CD4-positive, alpha-beta T cell treated with Interleukin-6 at 100 ng/mL for 8 hours (primary cell): Measurements from ENCODE around the gene MGP.
A peak's percentile ranks its signal among the peaks of the same experiment; 100 is the strongest.

Experiments used
- DNase-seq: peaks from one replicate; pipeline ENCODE4 v3.0.0-alpha.2; 2020; ENCODE audit warnings: mixed read lengths, low spot score

Gene MGP

DNA sequence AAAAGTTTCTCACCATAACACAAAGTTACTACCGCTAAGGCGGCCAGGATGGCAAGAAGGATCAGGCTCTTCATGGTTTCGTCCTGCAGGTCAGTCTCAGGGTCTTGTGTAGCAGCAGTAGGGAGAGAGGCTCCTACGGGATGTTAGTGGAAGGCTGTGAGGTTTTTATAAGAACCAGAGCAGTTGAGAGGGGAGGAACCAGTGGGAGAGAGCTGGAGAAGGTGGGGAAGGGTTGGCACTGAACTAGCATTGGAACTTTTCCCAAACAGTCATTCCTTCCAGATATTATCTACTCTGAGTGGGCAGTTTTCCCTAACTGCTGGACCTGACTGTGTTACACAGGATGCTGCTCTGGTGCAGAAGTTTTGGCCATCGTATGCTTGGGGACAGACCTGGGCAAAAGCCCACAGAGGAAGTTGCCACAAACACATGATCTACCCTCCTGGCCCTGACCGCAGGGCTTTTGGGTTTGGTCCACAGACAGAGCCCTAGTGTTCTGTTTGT is at the start of gene MGP:
TSS of gene MGP (minus strand) at position 137 of the 504 bp plus-strand sequence. CDS start at position 74, 63 bp downstream.
- no peak for DNase-seq

DNA sequence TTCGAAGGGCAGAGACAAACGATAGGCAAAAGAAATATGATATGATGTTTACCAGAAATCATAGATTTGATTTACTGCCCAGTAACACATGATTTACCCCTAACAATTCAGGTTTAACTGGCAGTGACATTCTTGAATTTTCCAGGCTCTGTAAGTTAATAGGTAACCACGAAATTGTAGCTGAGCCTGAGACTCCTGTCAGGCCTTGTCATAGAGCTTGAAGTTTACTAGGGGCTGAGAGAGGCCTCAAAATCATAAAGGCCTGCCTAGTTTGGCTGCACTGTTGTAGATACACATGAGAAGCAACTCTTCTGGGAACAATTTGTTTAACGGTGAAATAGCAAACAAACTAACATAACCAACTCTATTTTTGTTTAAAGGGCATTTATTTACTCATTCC is 49.4 kb upstream of the MGP start:
- no peak for DNase-seq

DNA sequence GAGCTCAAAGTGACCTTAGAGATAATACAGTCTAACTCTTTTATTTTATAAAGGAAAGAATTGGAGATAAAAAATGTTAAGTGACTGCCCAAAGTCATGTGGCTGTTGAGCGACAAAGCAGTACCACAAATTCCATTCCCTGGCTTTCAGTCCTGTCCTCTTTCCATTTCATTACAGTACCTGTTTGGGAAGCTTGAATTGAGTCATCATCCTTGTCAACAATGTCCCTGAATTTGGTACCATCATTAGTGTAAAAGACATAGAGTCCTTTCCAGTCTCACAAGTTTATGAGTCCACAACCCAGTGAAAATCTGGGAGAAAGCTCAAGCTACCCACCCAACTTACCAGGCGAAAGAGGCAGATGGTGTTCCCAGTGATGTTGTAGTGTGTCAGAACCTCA is 48.9 kb upstream of the MGP start:
- DNase-seq = no peak

DNA sequence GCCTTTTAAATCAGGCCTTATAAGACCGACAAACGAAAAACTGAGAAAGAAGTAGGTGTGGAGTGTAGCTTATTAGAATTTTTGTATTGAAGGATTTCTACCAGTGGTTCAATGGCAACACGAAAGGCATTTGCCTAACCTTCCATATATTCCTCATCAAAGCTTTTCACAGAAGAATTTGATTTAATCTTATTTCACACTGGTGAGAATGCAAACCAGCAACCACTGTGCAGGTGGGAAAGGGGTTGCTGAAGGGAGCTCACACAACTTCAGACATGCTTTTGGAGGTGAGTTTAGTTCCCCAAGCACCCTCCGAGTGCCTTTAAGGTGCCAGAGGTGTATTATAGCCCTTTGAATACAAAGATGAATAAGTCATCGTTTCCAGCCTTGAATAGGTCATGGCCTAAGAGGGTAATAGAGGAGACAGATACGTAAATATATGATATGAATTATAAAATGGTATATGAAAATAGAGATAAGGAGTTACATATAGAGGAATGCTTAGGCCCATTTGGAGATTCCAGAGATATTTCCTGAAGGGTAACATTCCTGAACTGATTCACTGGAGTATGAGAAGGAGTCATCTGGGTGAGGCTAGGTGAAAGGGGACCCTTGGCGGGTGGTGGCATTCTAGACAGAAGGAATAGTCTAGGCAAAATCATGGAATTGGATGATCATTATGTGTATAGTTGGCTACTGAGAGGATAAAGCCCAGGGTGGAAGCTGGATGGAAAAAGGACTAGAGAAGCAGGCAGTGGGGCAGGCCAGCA is 46.3 kb upstream of the MGP start:
- no peak for DNase-seq

GRCh38 chr12:14931359-14931758 is 45.7 kb upstream of the MGP start:
- DNase-seq = no peak

DNA sequence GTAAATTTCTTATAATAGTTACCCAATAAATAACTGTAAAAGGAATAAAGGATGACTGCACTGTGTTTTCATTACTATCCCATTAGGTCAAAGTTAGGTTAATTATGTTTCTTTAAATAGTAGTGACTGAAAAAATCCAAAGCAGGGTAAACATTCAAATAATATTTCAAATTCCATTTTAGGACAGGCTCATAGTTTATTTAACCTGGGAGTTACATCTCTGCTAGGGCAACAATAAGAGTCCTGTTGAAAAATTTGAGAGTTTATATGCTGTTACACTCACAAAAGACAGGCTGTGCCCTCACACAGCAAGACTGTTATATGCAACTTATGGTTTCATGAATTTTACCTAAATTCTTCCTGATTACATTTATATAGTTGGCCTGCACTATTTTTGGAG is 44.6 kb upstream of the MGP start:
- no peak for DNase-seq

DNA sequence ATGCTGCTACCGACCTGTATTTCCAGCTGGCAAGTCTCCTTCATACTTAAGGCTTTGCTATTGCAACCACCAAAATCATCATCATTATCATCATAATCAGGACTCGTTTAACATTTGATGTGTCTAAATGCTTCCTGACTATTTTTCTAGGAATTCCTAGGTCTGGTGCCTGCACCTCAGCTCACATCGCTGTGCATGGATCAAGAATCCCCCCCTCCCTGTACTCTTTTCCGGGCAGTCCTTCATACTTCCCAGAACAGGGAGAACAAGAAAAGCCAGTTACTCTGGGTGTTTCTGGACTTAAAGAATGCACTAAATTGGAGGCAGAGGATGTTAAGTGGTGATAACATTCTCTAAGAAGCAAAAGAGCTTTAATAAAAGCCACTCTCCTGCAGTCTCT is 43.3 kb upstream of the MGP start:
- DNase-seq = no peak

GRCh38 chr12:14927267-14927666 is 41.6 kb upstream of the MGP start:
- no peak for DNase-seq

GRCh38 chr12:14924541-14924940 is 38.9 kb upstream of the MGP start:
- DNase-seq = no peak

DNA sequence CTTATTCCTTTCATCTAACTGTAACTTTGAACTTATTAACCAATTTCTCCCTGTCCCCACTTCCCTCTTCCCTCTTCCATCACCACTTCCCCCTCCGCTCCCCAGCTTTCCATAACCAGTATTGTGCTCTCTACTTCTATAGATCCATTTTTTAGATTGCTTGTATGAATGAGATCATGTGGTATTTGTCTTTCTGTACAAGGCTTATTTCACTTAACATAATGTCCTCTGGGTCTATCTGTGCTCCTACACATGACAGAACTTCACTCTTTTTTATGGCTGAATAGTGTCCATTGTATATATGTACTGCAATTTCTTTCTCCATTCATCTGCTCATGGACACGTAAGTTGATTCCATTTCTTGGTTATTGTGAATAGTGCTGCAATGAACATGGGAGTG is 38.3 kb upstream of the MGP start:
- DNase-seq = no peak

DNA sequence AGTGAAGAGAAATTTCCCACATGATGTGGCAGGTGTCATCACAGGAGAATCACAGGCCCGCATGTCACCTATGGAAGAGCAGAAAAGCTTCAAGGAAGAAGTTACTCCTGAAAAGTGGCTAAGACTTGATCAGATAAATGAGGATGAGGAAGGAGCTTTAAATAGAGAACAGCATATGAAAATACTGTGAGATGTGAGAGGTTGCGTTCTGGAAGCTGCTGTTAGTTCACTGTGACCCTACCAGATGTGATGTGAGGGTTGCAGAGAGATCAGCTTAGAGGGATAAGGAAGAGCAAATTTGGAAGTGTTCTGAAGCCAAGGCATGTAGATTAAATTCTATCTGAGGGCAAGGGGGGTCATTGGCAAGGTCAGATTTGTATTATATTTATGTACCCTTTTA is 35.6 kb upstream of the MGP start:
- DNase-seq = no peak

DNA sequence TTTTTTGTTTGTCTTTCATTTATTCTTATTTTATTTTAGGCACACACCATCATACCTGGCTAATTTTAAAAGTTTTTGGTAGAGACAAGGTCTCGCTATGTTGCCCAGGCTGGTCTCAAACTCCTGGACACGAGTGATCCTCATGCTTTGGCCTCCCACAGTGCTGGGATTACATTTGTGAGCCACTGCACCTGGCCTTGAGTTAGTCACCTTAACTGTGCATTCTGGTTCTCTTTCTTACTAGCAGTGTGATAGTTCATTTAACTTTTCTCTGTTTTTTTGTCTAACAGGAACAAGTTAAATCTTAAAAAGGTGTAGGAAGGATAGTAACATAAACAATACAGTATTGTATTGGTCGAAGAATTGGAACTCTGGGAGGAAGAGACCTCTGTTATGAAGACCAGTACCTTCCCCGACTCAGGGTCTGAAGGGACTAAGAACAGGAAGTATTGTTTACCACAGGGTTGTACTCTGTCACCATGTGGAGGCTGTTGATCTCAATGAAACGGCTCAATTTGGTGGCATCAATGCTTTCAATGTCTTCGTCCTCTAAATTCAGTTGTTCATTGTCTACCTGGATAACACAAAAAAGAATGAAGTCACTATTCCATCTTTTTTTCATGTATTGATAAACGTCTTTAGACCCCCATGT is 34.9 kb upstream of the MGP start:
- peak; percentile 34 for DNase-seq

- DNase-seq = no peak
These were observed 33.8 kb upstream of the MGP start for GRCh38 chr12:14919455-14919854.

- no peak for DNase-seq
These were observed 30.1 kb upstream of the MGP start for GRCh38 chr12:14915736-14916135.

- no peak for DNase-seq
These were observed 27.7 kb upstream of the MGP start for GRCh38 chr12:14913381-14913781.

GRCh38 chr12:14911131-14911530 is 25.5 kb upstream of the MGP start:
- no peak for DNase-seq

DNA sequence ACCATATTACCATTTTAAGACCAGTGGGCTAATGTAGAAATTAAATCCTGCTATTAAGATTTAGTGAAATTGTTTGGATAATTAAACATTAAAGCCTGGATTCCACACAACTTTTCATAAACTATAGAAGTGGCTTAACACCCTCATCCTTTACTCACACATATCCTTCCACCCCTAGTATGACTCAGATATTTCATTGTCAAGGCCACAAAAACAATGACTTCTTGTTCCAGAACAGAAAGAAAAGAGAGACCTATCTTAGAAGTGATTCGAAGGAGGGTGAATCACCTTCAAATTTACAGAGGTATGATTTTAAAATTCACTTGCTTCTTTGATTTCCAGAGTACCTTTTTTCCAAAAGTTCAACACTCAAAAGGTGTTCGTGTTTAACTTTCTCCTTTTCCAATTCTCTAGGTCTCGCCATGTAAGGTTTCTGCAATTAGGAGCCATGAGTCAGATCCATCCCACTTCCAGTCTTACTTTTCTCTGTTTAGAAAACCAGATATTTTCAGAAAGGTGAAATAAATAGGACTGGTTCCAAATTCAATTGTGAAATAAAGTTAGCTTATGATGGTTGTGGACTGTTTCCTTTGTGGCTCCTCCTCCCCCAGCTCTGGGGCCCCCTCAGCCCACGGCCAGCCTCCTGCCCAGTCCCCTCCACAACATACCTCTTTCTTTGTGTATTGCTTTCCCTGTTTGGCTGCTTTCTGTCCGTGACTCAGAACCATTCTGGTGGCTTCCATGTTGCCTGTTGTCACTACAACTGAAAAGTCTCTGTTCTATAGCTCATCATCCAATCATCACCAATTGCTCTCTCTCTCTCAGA is 24.6 kb upstream of the MGP start:
- DNase-seq = no peak

GRCh38 chr12:14907953-14908352 is 22.3 kb upstream of the MGP start:
- no peak for DNase-seq

- no peak for DNase-seq
These were observed 20.5 kb upstream of the MGP start for GRCh38 chr12:14906114-14906513.

DNA sequence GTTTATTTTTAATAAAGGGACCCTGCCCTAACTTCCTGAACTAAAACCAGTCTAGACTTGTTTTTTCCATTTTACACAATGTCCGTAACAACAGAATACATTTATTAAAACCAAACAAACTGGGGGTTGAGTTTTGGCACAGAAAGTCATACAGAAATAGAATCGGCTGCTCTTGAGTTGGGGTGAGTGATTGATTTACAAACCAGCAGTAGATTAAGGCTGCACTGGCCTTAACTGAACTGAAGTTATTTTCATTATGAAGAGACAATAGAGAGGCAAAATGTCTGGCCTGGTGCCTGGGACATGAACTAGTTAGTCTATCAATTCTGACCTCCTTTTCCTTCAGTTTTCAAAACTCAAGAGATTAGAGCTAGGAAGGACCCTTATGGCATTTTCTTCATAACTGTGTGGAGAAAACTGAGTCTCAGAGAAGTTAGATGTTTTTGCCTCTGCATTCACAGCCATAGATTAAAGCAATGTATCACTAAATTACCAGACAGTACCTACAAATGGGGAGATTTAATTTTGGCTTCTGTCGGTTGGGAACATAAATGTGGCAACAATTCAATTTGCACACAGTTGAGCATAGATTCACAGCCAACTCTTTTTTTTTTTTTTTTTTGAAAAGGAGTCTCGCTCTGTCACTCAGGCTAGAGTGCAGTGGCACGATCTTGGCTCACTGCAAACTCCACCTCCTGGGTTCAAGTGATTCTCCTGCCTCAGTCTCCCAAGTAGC is 19.8 kb upstream of the MGP start:
- no peak for DNase-seq

GRCh38 chr12:14904854-14905253 is 19.2 kb upstream of the MGP start:
- no peak for DNase-seq
